CD4-positive, alpha-beta T cell treated with Interferon alpha-2 for 1 hour (primary cell): ENCODE data around the gene SREBF2.
"Not testable (repeated sequence)": the region's sequence is repeated elsewhere in the genome, so short reads cannot be mapped to it uniquely, and the experiment has no call there.

Source experiments
- DNase-seq, 2 donors: peaks; one replicate each; pipeline ENCODE4 v3.0.0-alpha.2; 2020 to 2022

The SREBF2 gene

DNA sequence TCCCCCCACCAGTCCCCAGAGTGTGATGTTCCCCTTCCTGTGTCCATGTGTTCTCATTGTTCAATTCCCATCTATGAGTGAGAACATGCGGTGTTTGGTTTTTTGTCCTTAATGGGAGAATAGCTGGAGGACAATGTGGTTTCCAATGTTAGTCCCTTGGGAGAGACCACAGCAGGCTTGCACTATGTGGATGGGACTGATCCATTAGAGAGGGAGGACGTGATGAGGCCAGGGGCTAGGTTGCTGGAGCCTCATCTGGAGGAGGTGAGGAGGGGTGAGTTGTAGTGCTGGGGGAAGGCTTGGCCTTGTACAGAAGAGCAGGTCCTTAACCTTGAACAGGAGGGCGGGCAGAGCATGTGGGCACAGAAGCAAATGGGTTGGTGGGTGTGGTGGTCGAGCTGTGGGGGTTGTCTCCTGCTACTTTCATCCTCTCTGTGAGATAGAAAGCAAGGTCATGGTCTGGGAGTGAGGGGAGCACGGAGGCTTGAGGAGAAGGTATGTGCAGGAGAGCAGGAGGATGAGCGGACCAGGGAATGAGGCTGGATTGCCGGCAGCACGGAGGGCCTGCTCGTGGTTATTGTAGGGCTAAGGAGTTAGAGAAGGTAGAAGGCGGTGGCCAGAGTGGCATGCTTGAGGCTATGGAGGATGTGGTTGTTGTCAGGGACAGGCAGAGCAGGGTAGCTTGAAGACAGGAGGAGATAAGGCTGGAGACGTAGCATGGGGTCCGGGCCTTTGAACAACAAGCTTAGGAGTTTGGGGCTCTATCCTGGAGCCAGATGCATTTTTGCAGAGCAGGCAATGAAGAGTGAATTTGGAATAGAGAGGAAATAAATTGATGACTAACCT, 11.2 kb upstream of the SREBF2 start:
- DNase-seq: no peak

DNA sequence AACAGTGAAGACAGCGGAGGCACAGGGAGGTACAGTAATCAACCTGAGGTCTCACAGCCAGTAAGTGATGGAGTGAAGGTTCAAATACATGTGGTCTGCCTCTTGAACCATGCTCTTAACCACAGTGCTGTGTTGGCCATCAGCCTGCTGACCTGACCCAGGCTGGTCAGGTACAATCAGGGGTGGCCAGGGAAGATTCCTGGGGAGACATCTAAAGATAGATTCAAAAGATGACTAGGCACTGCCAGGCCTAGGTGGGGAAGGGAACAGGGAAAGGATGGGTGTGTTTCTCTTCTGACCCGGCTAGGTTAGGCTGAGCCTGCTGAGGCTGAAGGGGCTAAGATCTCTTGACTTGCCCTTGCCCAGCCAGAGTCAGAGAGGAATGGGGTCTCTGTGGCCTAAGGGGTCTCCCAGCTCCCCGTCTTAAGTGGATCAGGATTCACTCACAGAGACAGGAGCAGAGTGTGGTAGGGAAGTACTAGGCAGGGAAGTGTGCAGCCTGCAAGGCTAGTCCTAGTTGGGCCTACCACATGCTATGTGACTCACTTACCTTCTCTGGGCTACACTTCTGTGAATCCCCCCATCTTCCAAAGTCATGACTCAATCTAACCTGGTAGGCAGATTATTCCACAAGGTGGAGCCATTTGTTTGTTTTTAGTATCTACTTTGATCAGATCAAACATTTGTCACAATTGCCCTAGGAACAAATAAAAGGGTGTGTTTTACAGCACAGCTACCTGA, 10.4 kb upstream of the SREBF2 start:
- DNase-seq: peak; percentile 38 to 85

- no peak for DNase-seq
Observed at GRCh38 chr22:41823797-41824196, 9.1 kb upstream of the SREBF2 start.

GRCh38 chr22:41825376-41825775, 7.5 kb upstream of the SREBF2 start:
- DNase-seq: no peak

DNA sequence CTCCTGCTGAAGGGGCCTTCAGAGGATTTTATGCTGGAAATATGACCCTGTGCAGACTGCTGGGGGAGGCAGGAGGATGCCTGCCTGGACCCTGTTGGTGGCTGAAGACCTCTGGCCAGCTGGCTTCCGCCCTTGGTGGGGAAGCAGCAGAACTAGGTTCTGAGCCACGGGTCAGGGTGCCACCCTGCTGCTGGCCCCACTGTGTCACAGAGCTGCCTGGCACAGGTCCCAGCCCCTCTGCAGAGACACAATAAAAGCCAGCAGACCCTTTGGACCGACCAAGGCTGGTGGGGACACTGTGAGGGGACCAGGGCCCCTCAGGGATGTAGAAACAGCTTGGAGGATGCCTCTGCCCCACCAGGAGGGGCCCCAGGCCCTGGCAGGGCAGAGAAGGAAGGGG, 6.9 kb upstream of the SREBF2 start:
- no peak for DNase-seq

GRCh38 chr22:41826430-41827383, 6.2 kb upstream of the SREBF2 start:
- no peak for DNase-seq

DNA sequence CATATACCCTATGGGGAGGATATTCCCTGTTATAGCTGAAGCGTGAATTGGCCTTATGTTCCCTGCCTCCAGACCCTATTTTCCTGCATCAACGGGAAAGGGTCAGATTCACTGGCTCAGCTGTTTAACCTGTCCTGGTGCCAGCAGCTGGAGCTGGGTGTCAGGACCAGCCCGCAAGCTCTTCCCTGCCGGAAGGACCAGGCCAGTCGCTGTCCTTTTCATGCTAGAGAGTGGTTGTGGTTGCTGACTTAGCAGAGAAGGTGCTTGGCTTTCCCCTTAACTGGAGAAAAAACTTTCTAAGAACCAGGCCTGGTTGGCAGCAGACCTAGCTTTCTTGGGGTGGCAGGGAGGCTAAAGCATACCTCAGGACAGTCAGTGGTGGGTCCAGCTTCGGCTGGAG, 5.2 kb upstream of the SREBF2 start:
- no peak for DNase-seq

DNA sequence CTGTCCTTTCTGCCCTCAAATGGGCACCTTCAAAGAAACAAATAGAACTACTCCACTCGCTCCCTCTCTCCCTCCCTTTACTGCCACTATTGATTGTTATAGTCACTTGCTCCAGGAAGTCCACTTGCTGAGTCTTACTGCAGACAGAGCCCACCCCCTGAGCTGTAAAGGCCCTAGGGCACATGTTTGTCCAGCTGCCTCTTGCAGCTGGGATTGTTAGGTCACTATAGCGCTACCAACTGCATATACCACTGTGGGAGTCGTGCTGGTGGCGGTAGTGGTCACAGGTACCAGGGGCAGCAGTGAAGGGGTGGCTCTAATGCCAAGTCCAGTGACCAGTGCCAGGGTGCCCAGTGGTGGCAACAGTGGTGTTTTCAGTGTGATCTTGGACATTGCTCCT, 4.4 kb upstream of the SREBF2 start:
- no peak for DNase-seq

DNA sequence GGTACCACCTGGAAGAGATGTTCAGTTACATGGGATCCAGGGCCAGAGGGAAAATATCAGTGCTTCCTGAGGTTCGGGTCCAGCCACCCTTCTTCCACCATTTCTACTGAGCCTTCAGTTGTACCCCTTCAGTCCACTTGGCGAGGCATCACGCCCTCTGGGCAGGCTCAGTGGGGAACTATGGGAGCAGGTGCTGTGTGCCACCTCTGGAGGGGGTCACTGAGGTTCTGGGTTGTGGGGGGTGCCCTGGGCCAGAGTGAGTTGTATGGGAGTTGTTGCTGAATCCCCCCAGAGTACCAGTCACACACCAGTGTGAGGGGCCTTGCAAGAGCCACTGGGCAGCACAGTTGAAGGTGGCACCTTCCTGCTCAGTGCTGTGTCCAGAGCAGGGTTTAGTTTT, 2.7 kb upstream of the SREBF2 start:
- peak in 1 of 2 donors; percentile 18 for DNase-seq

GRCh38 chr22:41831383-41831782, 1.5 kb upstream of the SREBF2 start:
- DNase-seq: peak in 1 of 2 donors; percentile 32

DNA sequence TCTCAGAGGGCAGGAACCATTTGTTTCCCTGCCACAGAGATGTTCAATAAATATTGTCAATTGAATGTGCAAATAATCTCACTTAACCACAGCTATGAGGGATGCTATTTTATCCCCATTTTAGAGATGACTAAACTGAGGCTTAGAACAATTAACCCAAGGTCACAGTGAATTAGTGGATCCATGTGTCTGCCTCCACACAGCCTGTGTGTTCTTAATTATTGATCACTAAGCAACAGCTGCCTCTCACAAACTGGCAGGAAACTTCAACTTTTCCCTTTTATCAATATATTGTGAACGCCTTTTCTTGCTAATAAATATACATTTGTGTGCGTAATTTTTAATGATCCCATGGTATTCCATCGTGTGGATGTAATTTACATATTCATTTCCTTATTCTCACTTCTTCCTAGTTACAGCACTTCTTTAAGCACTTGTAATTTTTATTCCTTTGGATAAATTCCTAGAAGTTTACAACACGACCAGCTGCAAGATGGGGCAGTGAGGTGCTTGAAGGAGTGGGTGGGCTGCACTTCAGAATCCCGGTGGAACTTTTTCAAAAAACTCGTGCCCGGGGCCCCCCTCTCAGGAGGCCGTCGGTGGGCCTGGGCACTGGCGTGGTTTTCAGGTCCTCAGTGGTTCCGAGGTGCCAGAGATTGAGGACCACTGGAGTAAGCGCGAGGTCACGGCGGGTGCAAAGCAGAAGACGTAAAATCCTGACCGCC, 915 bp upstream of the SREBF2 start:
- no peak for DNase-seq

GRCh38 chr22:41833369-41834004, 582 bp downstream of the SREBF2 start:
- peak; percentile 23 to 55 for DNase-seq

GRCh38 chr22:41834005-41834944, 1.4 kb downstream of the SREBF2 start:
- no peak for DNase-seq

- DNase-seq: not testable (repeated sequence)
Observed at GRCh38 chr22:41835462-41835861, 2.6 kb downstream of the SREBF2 start.

DNA sequence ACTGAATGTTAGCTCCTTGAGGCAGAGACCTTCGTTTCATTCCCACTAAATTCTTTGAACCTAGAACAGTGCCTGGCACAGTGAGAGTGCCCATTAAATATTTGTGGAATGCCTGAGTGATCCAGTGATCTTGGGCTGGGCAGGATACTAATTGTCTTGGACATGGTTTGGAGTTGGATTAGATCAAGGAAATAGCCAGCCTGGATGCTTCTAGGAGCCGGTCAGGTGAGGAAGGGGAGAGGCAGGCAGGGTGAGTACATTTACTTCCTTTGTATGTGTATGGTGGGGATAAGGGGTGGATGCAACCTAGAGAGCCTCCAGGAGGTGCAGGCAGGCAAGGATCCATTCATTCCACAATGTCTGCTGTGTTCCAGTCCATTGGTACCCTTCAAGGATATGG, 3.6 kb downstream of the SREBF2 start:
- DNase-seq: no peak

- no peak for DNase-seq
Observed at GRCh38 chr22:41838842-41839618, 6.1 kb downstream of the SREBF2 start.

- no peak for DNase-seq
Observed at GRCh38 chr22:41840216-41840615, 7.3 kb downstream of the SREBF2 start.

DNA sequence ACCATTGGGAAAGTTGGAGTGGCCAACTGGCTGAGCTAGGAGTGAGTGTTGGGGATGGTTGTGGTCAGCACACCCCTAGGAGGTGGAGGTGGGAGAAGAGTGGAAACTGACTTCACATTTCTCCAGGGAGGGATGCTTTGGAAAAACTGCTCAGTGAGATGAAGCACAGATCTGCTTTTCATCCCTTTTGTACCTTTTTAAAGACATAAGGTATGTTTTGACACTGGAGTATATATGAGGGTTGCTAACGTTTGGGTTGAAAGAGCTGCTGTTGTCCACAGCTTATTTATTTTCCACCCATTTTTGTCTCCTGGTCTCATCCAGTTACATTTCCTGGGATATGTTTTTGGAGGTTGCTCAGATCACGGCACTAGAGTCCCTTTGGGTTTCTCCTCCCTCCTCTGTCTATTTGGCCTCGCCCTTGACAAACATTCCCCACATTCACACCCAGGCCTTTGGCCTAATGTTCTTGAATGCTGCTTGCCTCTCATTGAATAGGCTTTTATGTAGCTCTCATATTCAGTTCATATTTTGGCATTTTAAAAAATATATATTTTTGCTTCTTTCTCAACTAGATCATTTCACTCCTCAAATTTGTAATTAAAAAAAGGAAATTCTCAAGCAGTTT, 8.3 kb downstream of the SREBF2 start:
- DNase-seq: no peak
